ENCODE results near the gene NPC1L1. TPM values are rescaled to one million over a fixed set of nuclear protein-coding genes. Genes with fewer than 3 reads are reported as not detected.

NPC1L1 gene
- total and polyA plus RNA-seq, 2 of the 13 experiments (the other 11 are each of a cell fraction or from before 2014, with no cell fraction given) = 4.8 to 14.5 TPM

GRCh38 chr7:44490351-44491200 is 50.6 kb downstream of the NPC1L1 start, which contains the start of gene NUDCD3 (continued):
- TF ChIP-seq THAP8 (CRISPR knock-in tag; IDR thresholded peaks at IDR 0.05; ENCODE audit: borderline replicate concordance) (0 out of 2 replicates have a peak, but pooled peaks have one; percentile 67), PHF8 (CRISPR knock-in tag; IDR thresholded peaks at IDR 0.05) (peak; percentile 98), ZNF841 (CRISPR knock-in tag; IDR thresholded peaks at IDR 0.05; ENCODE audit: borderline replicate concordance) (no peak), SOX13 (IDR thresholded peaks at IDR 0.05) (peak; percentile 11; the same call in 1 of the 2 replicates), SOX13 (CRISPR knock-in tag; conservative IDR thresholded peaks at IDR 0.05 in 1 of 2, IDR thresholded peaks at IDR 0.05 in 1 of 2) (peak in 1 of 2 experiments; percentile 30; a peak in 1 of 4 replicates), ZNF605 (CRISPR knock-in tag; IDR thresholded peaks at IDR 0.05) (peak; percentile 90), PRDM10 (CRISPR knock-in tag; IDR thresholded peaks at IDR 0.05; ENCODE audit: low read depth) (no peak), FOXM1 (CRISPR knock-in tag; IDR thresholded peaks at IDR 0.05) (no peak), YY1 (IDR thresholded peaks at IDR 0.05; ENCODE audit: insufficient read depth, insufficient replicate concordance, low read depth, low read length) (peak; percentile 99), MIER2 (CRISPR knock-in tag; IDR thresholded peaks at IDR 0.05) (no peak), HNF4A (CRISPR knock-in tag; IDR thresholded peaks at IDR 0.05) (0 out of 2 replicates have a peak, but pooled peaks have one; percentile 5), MXI1 (IDR thresholded peaks at IDR 0.05; ENCODE audit: borderline replicate concordance, low read depth, low read length) (peak; percentile 77; the same call in 1 of the 3 replicates), ZNF724P (CRISPR knock-in tag; IDR thresholded peaks at IDR 0.05; ENCODE audit: borderline replicate concordance) (no peak), HINFP (CRISPR knock-in tag; IDR thresholded peaks at IDR 0.05; ENCODE audit: low read depth) (peak; percentile 99), RFX5 (IDR thresholded peaks at IDR 0.05; ENCODE audit: low read depth, low read length) (no peak), ZNF850 (CRISPR knock-in tag; conservative IDR thresholded peaks at IDR 0.05) (no peak), ZC3H4 (CRISPR knock-in tag; IDR thresholded peaks at IDR 0.05; ENCODE audit: borderline replicate concordance) (no peak), MXD1 (CRISPR knock-in tag; IDR thresholded peaks at IDR 0.05) (peak; percentile 91), CHD4 (IDR thresholded peaks at IDR 0.05; ENCODE audit: borderline replicate concordance, low read length) (no peak), HMGA1 (CRISPR knock-in tag; conservative IDR thresholded peaks at IDR 0.05) (no peak), ZNF350 (CRISPR knock-in tag; IDR thresholded peaks at IDR 0.05; ENCODE audit: borderline replicate concordance, low read depth) (peak; percentile 86; the same call in 1 of the 2 replicates), CAMTA2 (CRISPR knock-in tag; IDR thresholded peaks at IDR 0.05; ENCODE audit: borderline replicate concordance) (0 out of 2 replicates have a peak, but pooled peaks have one; percentile 22), TEAD3 (CRISPR knock-in tag; optimal IDR thresholded peaks at IDR 0.05; ENCODE audit: borderline replicate concordance) (peak; percentile 55), BORCS8-MEF2B (CRISPR knock-in tag; IDR thresholded peaks at IDR 0.05) (peak; percentile 78; the same call in 1 of the 2 replicates)

Data from HepG2 (cell line).